ENCODE results near the gene WDHD1. TPM values are rescaled to one million over a fixed set of nuclear protein-coding genes. Genes with fewer than 3 reads are reported as not detected.

Gene WDHD1
- polyA plus RNA-seq, 3 donors = 0.19 to 0.37 (median 0.30) TPM

DNA sequence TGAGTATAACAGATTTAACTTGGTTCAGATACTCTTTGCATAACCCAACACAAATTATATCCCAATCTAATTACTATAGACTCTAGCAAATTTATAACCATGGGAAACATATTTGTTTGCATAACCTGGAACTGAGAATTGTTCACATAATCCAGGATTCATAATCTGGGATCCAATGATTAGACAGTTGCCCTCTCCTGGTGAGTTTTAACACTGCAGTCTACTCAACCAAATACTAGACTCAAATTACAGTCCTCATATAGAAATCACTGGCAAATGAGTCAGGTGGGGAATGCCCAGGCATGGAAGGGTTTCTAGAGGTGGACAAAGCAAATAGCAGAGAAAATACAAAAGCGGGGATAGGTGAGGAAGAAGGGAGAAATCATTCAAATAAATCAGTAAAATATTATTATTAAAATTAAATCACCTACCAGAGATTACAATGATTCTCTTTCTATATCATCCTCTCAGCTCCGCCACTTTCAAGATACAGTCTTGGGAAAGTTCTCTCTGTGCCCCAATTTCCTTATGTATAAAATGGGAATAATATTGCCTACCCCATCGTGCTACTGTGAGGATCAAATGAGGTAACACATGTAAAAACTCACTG lies 133.6 kb downstream of the WDHD1 start:
- H3K4me3 ChIP-seq (replicated peaks in 1 of 3; ENCODE audit: low read depth in 2 of 3, low read length in 3 of 3) = no peak overlapping the region
- H3K27me3 ChIP-seq (ENCODE audit: control insufficient read depth in 2 of 2, insufficient read depth in 2 of 2, low read length in 2 of 2) = no peaks in the 10 kb centered on the region
- intact Hi-C loops (cut with micrococcal nuclease) = no loop called here
- no peak overlapping the region for H3K9ac ChIP-seq (ENCODE audit: insufficient read depth, low read length, poor library complexity, severe bottlenecking)
- H3K36me3 ChIP-seq (replicated peaks in 1 of 2; ENCODE audit: control insufficient read depth in 1 of 2, insufficient read depth in 2 of 2, low read length in 2 of 2) = peaks cover 2 to 14% of the 10 kb centered on the region in 2 donors
- H3K4me2 ChIP-seq (replicated peaks; ENCODE audit: extremely low read depth, low read length, poor library complexity, severe bottlenecking) = no peak overlapping the region
- Mint-ChIP-seq H3K4me1 (peaks cover 66% of the 10 kb centered on the region), H3K9me3 (peaks cover 0 to 5% (median 0%) of the 10 kb centered on the region in 7 donors), H3K27me3 (ENCODE audit: low read depth in 3 of 3) (no peaks in the 10 kb centered on the region), H3K4me3 (no peak overlapping the region), H3K36me3 (peaks cover 24 to 40% of the 10 kb centered on the region in 2 donors), H3K27ac (peak overlapping the region in 2 of 7 donors; percentile 44 to 61)
- WGBS (ENCODE audit: insufficient coverage) = no CpG with 5 or more reads among the region's 3 CpGs
- DNase-seq = peak; percentile 41 to 84 (median 67)
- peak overlapping the region in 1 of 2 donors; percentile 12 for H3K27ac ChIP-seq (ENCODE audit: low read depth in 1 of 2, low read length in 2 of 2)
- H3K9me3 ChIP-seq (replicated peaks in 1 of 2; ENCODE audit: control insufficient read depth in 1 of 2, insufficient read depth in 1 of 2, low read length in 2 of 2) = no peaks in the 10 kb centered on the region
- TF ChIP-seq, protein P1, sequence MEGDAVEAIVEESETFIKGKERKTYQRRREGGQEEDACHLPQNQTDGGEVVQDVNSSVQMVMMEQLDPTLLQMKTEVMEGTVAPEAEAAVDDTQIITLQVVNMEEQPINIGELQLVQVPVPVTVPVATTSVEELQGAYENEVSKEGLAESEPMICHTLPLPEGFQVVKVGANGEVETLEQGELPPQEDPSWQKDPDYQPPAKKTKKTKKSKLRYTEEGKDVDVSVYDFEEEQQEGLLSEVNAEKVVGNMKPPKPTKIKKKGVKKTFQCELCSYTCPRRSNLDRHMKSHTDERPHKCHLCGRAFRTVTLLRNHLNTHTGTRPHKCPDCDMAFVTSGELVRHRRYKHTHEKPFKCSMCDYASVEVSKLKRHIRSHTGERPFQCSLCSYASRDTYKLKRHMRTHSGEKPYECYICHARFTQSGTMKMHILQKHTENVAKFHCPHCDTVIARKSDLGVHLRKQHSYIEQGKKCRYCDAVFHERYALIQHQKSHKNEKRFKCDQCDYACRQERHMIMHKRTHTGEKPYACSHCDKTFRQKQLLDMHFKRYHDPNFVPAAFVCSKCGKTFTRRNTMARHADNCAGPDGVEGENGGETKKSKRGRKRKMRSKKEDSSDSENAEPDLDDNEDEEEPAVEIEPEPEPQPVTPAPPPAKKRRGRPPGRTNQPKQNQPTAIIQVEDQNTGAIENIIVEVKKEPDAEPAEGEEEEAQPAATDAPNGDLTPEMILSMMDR (IDR thresholded peaks at IDR 0.05) = peak; percentile 82
- H4K20me1 ChIP-seq (ENCODE audit: insufficient read depth, low read length) = peaks cover 94% of the 10 kb centered on the region
- no peak overlapping the region for H2AFZ ChIP-seq (ENCODE audit: insufficient read depth, low read depth, low read length, poor library complexity, severe bottlenecking)
- H3K79me2 ChIP-seq (ENCODE audit: insufficient read depth, low read length) = peaks cover 91% of the 10 kb centered on the region
- H3K4me1 ChIP-seq (ENCODE audit: control insufficient read depth in 1 of 2, insufficient read depth in 2 of 2, low read length in 2 of 2) = peaks cover 23 to 30% of the 10 kb centered on the region in 2 donors

DNA sequence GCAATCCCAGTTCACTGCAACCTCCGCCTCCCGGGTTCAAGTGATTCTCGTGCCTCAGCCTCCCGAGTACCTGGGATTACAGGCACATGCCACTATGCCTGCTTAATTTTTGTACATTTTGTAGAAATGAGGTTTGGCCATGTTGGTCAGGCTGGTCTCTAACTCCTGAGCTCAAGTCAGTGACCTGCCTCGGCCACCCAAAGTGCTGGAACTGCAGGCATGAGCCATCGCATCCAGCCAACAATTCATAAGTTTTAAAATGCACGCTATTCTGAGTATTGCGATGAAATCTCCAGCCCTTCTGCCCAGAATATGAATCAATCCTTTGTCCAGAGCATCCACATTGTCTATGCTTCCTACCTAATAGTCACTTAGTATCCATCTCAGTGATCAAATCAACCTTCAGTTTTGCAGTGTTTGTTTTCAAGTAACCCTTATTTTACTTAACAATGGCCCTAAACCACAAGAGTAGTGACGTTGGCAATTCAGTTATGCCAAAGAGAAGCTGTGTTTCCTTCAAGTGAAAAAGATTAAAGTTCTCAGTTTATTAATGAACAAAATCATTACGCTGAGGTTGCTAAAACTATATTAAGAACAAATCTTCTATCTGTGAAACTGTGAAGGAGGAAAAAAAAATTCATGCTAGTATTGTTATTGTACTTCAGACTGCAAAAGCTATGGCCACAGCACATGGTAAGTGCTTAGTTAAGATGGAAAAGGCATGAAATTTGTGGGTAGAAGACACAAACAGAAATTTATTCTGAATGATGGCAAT lies 135.2 kb downstream of the WDHD1 start:
- H3K4me1 ChIP-seq (ENCODE audit: control insufficient read depth in 1 of 2, insufficient read depth in 2 of 2, low read length in 2 of 2) = peaks cover 19 to 30% of the 10 kb centered on the region in 2 donors
- intact Hi-C loops (cut with micrococcal nuclease) = no loop called here
- H3K27me3 Mint-ChIP-seq (ENCODE audit: low read depth in 3 of 3) = no peaks in the 10 kb centered on the region
- H4K20me1 ChIP-seq (ENCODE audit: insufficient read depth, low read length) = peaks cover 100% of the 10 kb centered on the region
- TF ChIP-seq, protein P1 (IDR thresholded peaks at IDR 0.05) = no peak
- no peaks in the 10 kb centered on the region for H3K27me3 ChIP-seq (ENCODE audit: control insufficient read depth in 2 of 2, insufficient read depth in 2 of 2, low read length in 2 of 2)
- H3K36me3 ChIP-seq (replicated peaks in 1 of 2; ENCODE audit: control insufficient read depth in 1 of 2, insufficient read depth in 2 of 2, low read length in 2 of 2) = peaks cover 2 to 21% of the 10 kb centered on the region in 2 donors
- no peaks in the 10 kb centered on the region for H3K9me3 ChIP-seq (replicated peaks in 1 of 2; ENCODE audit: control insufficient read depth in 1 of 2, insufficient read depth in 1 of 2, low read length in 2 of 2)
- no peak overlapping the region for H3K9ac ChIP-seq (ENCODE audit: insufficient read depth, low read length, poor library complexity, severe bottlenecking)
- peaks cover 0 to 2% (median 0%) of the 10 kb centered on the region in 7 donors for H3K9me3 Mint-ChIP-seq
- H2AFZ ChIP-seq (ENCODE audit: insufficient read depth, low read depth, low read length, poor library complexity, severe bottlenecking) = no peak overlapping the region
- H3K27ac Mint-ChIP-seq = peak overlapping the region in 6 of 7 donors; percentile 10 to 76 (median 64)
- DNase-seq = no peak
- peaks cover 62% of the 10 kb centered on the region for H3K4me1 Mint-ChIP-seq
- H3K27ac ChIP-seq (ENCODE audit: low read depth in 1 of 2, low read length in 2 of 2) = peak overlapping the region; percentile 24 to 40
- WGBS (ENCODE audit: insufficient coverage) = 89% methylated on average over 8 of the region's 10 CpGs
- no peak overlapping the region for H3K4me3 ChIP-seq (replicated peaks in 1 of 3; ENCODE audit: low read depth in 2 of 3, low read length in 3 of 3)
- H3K79me2 ChIP-seq (ENCODE audit: insufficient read depth, low read length) = peaks cover 95% of the 10 kb centered on the region
- no peak overlapping the region for H3K4me3 Mint-ChIP-seq
- peaks cover 24 to 30% of the 10 kb centered on the region in 2 donors for H3K36me3 Mint-ChIP-seq
- H3K4me2 ChIP-seq (replicated peaks; ENCODE audit: extremely low read depth, low read length, poor library complexity, severe bottlenecking) = no peak overlapping the region
